GM12865 (cell line): ENCODE measurements around the gene CEP41.

Experiments used
- DNase-seq: peaks from one replicate; pipeline ENCODE4 v3.0.0; 2010; ENCODE audit warnings: low read depth
- H3K4me3 ChIP-seq: 2 replicates; pipeline ENCODE4 v1.5.1; 2011; ENCODE audit warnings: mild to moderate bottlenecking, low read depth, low read length, control low read depth
- TF ChIP-seq, protein P1 (sequence below): IDR thresholded peaks from 2 replicates; pipeline ENCODE4 v1.5.1; 2011; ENCODE audit warnings: low read length, control low read depth, low read depth, inconsistent platforms; ENCODE audit not compliant: insufficient read depth; ENCODE audit errors: missing control alignments

CEP41 gene

DNA sequence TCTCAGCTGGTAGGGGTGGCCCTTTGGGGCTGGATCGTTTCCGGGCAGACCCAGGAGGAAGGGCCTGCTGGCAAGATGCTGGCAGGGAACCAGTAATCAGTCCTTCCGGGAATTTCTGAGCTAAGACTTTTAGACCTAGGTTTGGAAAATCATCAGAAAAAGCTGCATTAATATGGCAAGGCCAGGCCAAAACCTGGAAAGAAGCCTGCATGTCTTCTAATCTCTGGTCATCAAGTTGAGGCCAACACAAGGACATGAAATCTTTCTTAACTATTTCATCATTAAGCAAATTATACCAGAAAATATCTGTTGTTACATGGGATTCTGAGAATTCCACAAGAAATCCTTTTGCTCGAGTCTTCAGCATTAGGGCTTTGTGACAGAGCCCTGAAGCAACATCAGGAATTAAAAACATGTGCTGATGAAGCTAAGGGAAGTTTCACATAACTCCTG is 40.7 kb downstream of the CEP41 start:
- H3K4me3 ChIP-seq = no peak overlapping the region
- no peak for DNase-seq
- TF ChIP-seq, protein P1, sequence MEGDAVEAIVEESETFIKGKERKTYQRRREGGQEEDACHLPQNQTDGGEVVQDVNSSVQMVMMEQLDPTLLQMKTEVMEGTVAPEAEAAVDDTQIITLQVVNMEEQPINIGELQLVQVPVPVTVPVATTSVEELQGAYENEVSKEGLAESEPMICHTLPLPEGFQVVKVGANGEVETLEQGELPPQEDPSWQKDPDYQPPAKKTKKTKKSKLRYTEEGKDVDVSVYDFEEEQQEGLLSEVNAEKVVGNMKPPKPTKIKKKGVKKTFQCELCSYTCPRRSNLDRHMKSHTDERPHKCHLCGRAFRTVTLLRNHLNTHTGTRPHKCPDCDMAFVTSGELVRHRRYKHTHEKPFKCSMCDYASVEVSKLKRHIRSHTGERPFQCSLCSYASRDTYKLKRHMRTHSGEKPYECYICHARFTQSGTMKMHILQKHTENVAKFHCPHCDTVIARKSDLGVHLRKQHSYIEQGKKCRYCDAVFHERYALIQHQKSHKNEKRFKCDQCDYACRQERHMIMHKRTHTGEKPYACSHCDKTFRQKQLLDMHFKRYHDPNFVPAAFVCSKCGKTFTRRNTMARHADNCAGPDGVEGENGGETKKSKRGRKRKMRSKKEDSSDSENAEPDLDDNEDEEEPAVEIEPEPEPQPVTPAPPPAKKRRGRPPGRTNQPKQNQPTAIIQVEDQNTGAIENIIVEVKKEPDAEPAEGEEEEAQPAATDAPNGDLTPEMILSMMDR = no peak

DNA sequence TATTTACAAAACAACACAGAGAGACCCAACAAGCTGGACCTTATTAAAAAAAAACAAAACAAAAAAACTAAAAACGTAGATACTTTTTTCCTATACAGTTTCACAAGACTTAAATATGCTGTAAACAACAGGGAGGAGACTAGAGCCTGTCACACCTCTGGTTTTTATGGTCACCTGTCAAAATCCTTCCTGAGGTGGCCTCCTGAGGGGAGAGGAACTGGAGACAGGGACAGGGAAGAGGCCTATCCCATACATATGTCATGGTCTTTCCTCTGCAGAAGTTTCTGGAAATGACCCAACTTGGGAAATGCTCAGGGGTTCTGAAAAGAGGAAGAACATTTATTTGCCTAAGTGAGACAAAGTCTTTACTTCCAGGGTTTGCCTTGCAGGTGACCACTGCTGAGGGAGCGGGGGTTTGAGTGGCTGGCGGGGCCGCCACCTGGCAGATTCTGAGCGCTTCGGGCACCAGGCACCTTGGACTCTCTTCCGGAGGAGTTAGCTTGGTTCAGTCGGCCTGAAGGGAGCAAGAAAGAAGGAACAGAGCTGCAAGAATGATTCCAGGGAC is 42.2 kb downstream of the CEP41 start:
- DNase-seq = no peak
- H3K4me3 ChIP-seq = no peak overlapping the region
- TF ChIP-seq, protein P1 = no peak

DNA sequence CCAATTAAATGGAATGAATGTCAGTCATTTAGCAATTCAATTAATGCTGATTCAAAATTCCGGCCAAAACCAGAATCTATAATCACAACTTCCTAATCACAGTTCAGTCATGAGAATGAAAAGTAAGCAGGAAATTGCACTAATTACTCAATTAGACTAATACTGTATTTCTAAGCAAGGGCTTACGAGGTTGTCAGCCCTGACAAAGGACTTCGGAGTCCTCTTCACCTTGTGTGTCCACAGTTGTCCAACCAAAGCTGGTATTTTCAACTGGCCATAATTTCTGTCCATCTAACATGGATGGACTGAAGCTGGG is 43.1 kb downstream of the CEP41 start:
- TF ChIP-seq, protein P1 = no peak
- DNase-seq = no peak

DNA sequence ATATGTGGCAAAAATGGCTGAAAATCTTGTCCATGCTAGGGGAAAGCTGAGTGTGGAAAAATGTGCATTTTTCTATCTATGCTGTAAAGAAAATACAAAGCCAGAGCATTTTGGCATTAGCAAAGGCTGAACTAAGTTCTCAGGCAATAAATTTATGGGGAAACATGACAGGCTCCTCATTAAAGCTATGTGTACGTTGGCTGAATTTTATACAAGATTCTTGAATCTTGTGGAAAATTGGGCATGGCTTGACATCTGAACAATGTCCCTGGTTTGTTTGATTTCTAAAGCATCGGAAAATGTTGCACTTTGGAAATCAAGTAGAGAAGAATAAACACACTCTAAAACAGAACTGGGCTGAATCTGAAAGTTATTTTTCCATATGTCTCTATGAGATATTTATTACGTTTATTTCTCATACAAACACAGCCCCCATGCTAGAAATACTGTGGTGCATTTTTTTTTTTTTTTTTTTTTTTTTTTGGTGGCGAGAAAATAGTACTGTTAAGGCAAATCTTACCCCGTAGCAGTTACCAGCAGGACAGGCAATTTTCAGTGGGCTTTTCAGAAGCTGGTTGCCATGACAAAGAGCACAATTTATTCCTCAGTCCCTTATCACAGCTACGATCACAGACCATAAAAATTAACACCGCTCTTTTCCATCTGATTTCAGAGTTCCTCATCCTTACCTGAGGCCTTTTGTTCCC is 43.6 kb downstream of the CEP41 start:
- TF ChIP-seq, protein P1 = no peak
- H3K4me3 ChIP-seq = no peak overlapping the region
- no peak for DNase-seq

More for the DNA sequence above, 43.1 kb downstream of the CEP41 start:
- no peak overlapping the region for H3K4me3 ChIP-seq

DNA sequence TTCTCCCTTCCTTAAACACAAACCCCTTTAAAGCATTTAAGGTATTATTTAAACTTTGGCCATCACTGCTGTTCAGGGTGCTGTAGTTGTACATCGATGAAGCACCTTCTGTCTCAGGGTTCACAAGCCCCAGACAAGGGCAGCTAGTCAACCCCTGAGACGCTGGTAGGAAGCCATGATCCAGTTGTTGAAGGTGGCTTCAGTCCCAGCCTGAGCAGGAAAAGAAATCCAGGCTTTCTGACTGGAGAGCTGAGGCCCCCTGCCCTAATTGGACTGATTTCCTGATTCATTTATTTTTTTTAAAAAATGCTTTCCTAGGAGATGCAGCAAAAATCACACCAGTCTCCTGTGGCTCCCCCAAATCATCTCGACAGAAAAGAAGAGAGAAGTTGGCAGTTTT is 44.7 kb downstream of the CEP41 start:
- TF ChIP-seq, protein P1 = no peak
- H3K4me3 ChIP-seq = no peak overlapping the region
- DNase-seq = no peak

DNA sequence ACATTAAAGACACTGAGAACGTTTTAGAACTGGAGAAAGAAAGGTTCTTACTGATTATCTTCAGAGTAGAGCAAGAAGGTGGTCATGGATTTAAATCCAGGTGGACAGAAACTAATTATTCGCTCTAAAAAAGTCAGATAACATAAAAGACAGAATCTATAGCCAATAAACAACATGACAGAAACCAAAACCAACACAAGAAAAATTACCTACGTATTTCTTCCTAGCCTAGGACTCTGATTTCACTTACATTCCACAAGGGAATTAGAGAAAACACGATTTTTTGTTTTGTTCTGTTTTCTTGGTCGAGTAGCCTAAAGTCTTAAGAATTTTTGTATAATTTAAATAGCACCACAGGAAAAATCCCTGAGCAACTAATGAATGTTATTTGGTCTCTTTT is 45.4 kb downstream of the CEP41 start:
- TF ChIP-seq, protein P1 = no peak
- H3K4me3 ChIP-seq = no peak overlapping the region
- DNase-seq = no peak

DNA sequence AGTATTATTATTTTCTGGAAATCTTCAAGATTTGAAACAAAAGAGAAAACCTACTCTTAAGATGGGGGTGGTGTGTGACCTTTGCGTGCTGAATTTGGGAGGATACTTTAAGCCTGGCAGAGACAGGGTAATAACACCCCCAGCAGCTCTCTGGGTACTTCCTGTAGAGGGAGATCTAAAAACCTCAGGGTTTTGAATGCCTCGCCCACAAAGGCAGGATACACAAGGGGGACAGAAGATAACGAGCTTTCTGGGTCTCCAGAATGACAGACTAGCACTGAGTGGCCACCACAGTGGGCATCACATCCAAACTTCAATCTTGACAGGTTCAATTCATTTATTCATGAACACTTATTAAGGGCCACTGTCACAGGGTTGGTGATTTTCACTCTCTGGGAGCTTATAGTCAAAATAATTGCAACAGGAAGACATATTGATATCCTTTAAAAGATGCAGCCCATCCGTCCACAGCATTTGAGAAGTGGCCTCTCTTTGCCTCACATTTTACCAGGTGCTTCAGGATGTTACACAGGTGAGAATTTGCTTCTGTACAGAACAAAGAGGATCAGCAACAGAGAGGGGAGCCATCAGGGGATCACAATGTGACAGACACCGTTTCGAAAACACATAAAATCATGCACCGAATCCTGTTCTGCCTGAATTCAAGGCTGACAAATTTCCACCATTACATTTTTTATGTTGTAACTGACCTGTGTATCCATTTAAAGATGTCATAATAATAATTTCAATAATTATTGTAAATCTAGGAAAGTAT is 46.2 kb downstream of the CEP41 start:
- H3K4me3 ChIP-seq = no peak overlapping the region
- peak; percentile 48 for DNase-seq
- TF ChIP-seq, protein P1 = no peak
